ENCODE measurements around the gene FOXD4. TPM values are rescaled to one million over a fixed set of nuclear protein-coding genes. Genes with fewer than 3 reads are reported as not detected.

FOXD4 gene
- total and polyA plus RNA-seq, 2 of the 8 experiments (the other 6 are each of a cell fraction or from before 2014, with no cell fraction given): 0.03 TPM; not detected in 1

Other genes starting within 250 kb of the FOXD4 start
- gene WASHC1, start 89.0 kb downstream of the FOXD4 start, total RNA-seq (2021; fragmentation: NEBNext Ultra II Directional; extraction: Animal tissue kit (Norgen Biotek cat#: 25700)): 10.0 and 10.2 TPM in 2 replicates
- gene WASHC1, start 89.0 kb downstream of the FOXD4 start, polyA plus RNA-seq (2011; rRNA removed): 6.4 and 9.5 TPM in 2 replicates
- gene ZNG1A, start 60.6 kb upstream of the FOXD4 start, total RNA-seq (2021; fragmentation: NEBNext Ultra II Directional; extraction: Animal tissue kit (Norgen Biotek cat#: 25700)): 43.8 and 46.5 TPM in 2 replicates
- gene ZNG1A, start 60.6 kb upstream of the FOXD4 start, polyA plus RNA-seq (2011; rRNA removed): 10.4 and 18.2 TPM in 2 replicates
- 1.4 and 2.0 TPM in 2 replicates for gene DOCK8, start 96.4 kb upstream of the FOXD4 start, total RNA-seq (2021; fragmentation: NEBNext Ultra II Directional; extraction: Animal tissue kit (Norgen Biotek cat#: 25700))
- 0.57 and 0.67 TPM in 2 replicates for gene DOCK8, start 96.4 kb upstream of the FOXD4 start, polyA plus RNA-seq (2011; rRNA removed)

All from H1 (cell line).